Measurements from ENCODE around the gene CUL1.

CUL1 gene

GRCh38 chr7:148807436-148807835 is 108.7 kb downstream of the CUL1 start:
- TF ChIP-seq EZH2phosphoT487 (IDR thresholded peaks at IDR 0.05; ENCODE audit: borderline replicate concordance, low read length) = no peak
- no peak for TF ChIP-seq CTCF (IDR thresholded peaks at IDR 0.05; ENCODE audit: low read depth, low read length, poor library complexity, severe bottlenecking)
- no peaks in the 10 kb centered on the region for H3K27me3 ChIP-seq (ENCODE audit: control insufficient read depth, low read length)
- H3K9me2 ChIP-seq (replicated peaks; ENCODE audit: control insufficient read depth, low read length) = no peaks in the 10 kb centered on the region
- H4K20me1 ChIP-seq (ENCODE audit: control insufficient read depth, insufficient read depth, low read depth, low read length) = peaks cover 4% of the 10 kb centered on the region; the same call in 1 of the 2 replicates
- H3K27ac ChIP-seq (ENCODE audit: low read depth, low read length) = no peak overlapping the region
- H3K4me3 ChIP-seq (ENCODE audit: low read length) = no peak overlapping the region
- 0 out of 2 replicates have a peak, but pooled peaks cover 2% of the 10 kb centered on the region for H3K79me2 ChIP-seq (ENCODE audit: control insufficient read depth, low read length)
- H3K9me3 ChIP-seq (ENCODE audit: control insufficient read depth, insufficient read depth, low read length) = no peaks in the 10 kb centered on the region
- H3F3A ChIP-seq (ENCODE audit: control insufficient read depth, insufficient read depth) = peaks cover 49% of the 10 kb centered on the region
- no peak overlapping the region for H3K4me2 ChIP-seq (ENCODE audit: low read length)
- H3K36me3 ChIP-seq (ENCODE audit: control insufficient read depth, low read length) = peaks cover 86% of the 10 kb centered on the region
- no peaks in the 10 kb centered on the region for H3K4me1 ChIP-seq (ENCODE audit: control insufficient read depth, low read length)

- no peaks in the 10 kb centered on the region for H3K9me3 ChIP-seq (ENCODE audit: control insufficient read depth, insufficient read depth, low read length)
- TF ChIP-seq EZH2phosphoT487 (IDR thresholded peaks at IDR 0.05; ENCODE audit: borderline replicate concordance, low read length) (no peak), CTCF (IDR thresholded peaks at IDR 0.05; ENCODE audit: low read depth, low read length, poor library complexity, severe bottlenecking) (no peak)
- H3K4me3 ChIP-seq (ENCODE audit: low read length) = no peak overlapping the region
- no peak overlapping the region for H3K4me2 ChIP-seq (ENCODE audit: low read length)
- peaks cover 97% of the 10 kb centered on the region for H3K36me3 ChIP-seq (ENCODE audit: control insufficient read depth, low read length)
- peaks cover 19% of the 10 kb centered on the region for H3K4me1 ChIP-seq (ENCODE audit: control insufficient read depth, low read length)
- H3F3A ChIP-seq (ENCODE audit: control insufficient read depth, insufficient read depth) = peaks cover 44% of the 10 kb centered on the region
- H3K9me2 ChIP-seq (replicated peaks; ENCODE audit: control insufficient read depth, low read length) = no peaks in the 10 kb centered on the region
- H3K27ac ChIP-seq (ENCODE audit: low read depth, low read length) = no peak overlapping the region
- H3K79me2 ChIP-seq (ENCODE audit: control insufficient read depth, low read length) = peaks cover 16% of the 10 kb centered on the region
- no peaks in the 10 kb centered on the region for H3K27me3 ChIP-seq (ENCODE audit: control insufficient read depth, low read length)
- peaks cover 11% of the 10 kb centered on the region; the same call in 1 of the 2 replicates for H4K20me1 ChIP-seq (ENCODE audit: control insufficient read depth, insufficient read depth, low read depth, low read length)
These were observed 111.2 kb downstream of the CUL1 start for GRCh38 chr7:148809856-148810255.

GRCh38 chr7:148811892-148812291 is 113.2 kb downstream of the CUL1 start:
- Histone ChIP-seq H3K36me3 (ENCODE audit: control insufficient read depth, low read length) (peaks cover 100% of the 10 kb centered on the region), H3K9me2 (replicated peaks; ENCODE audit: control insufficient read depth, low read length) (no peaks in the 10 kb centered on the region)

More at GRCh38 chr7:148811892-148812291, 113.2 kb downstream of the CUL1 start:
- Histone ChIP-seq H3K4me2 (ENCODE audit: low read length) (no peak overlapping the region), H4K20me1 (ENCODE audit: control insufficient read depth, insufficient read depth, low read depth, low read length) (peaks cover 11% of the 10 kb centered on the region; the same call in 1 of the 2 replicates), H3K4me3 (ENCODE audit: low read length) (no peak overlapping the region), H3K4me1 (ENCODE audit: control insufficient read depth, low read length) (peaks cover 39% of the 10 kb centered on the region), H3K27ac (ENCODE audit: low read depth, low read length) (no peak overlapping the region), H3F3A (ENCODE audit: control insufficient read depth, insufficient read depth) (peaks cover 35% of the 10 kb centered on the region), H3K79me2 (ENCODE audit: control insufficient read depth, low read length) (peaks cover 16% of the 10 kb centered on the region), H3K9me3 (ENCODE audit: control insufficient read depth, insufficient read depth, low read length) (no peaks in the 10 kb centered on the region), H3K27me3 (ENCODE audit: control insufficient read depth, low read length) (no peaks in the 10 kb centered on the region)
- TF ChIP-seq CTCF (IDR thresholded peaks at IDR 0.05; ENCODE audit: low read depth, low read length, poor library complexity, severe bottlenecking) (no peak), EZH2phosphoT487 (IDR thresholded peaks at IDR 0.05; ENCODE audit: borderline replicate concordance, low read length) (no peak)
